NCI-H2196 (cell line): ENCODE data around the gene CAPN5.

Experiments
- DNase-seq: peaks from one replicate; lab custom pipeline; 2025; ENCODE audit not compliant: unreplicated experiment; lab: John Stamatoyannopoulos, UW

CAPN5 gene

DNA sequence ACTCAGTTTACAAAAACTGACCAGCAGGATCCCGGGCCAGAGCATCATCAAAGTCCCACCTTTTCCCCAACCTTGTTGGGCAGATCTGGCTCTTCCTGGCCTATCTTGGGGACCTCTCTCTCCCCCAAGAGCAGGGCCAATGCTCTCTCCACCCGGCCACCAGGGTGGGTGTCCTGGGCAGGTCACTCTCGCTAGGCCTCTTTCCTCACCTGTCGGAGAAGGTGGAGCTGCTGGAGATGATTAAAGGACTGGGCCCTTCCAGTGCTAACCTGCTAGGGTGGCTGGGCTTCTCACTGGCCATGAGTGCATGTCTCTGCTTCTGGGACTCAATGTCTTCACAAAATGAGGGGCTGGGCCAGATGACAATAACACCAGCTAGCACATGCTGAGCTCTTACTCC, 2.9 kb upstream of the CAPN5 start:
- DNase-seq: no peak

DNA sequence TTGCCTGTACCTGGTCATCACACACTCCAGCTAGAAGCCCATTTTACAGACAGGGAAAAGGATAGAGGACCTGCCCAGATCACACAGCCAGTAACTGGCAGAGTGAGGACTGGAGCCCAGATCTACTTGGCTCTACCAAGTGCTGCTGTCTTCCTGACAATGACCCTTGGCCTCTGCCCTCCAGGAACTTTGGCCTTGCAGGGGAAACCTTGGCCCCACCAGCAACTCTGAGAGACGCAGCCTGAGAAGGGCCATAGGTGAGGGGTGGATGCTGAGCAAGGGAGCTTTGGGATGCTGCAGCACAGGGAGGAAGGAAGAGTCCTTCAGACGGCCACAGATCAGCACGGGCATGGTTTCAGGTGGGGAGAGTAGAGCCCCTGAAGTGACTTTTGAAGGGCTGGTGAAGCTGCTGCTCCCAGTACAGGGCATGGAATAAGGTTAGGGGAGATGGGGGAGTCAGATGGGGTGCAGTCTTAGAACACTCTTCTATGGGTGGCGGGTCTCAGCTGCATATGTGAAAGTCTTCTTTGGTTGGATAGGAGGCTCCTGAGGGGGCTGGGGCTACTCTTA, 2.0 kb upstream of the CAPN5 start:
- no peak for DNase-seq

DNA sequence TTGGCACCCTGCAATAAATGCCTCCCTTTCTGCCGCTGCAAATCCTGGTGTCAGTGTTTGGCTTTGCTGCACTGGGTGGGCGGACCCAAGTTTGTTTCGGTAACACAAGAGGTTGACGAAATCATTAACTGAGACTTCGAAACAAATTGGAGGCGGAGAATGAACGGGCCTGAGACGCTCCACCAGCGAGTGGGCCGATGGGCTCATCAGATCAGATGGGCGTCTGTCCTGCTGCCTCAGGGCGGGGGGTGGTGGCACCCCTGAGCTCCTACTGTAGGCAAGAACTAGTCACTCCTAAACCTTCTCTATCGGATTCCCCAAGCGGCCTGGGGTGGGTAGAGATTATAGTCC, 918 bp upstream of the CAPN5 start:
- DNase-seq: no peak

DNA sequence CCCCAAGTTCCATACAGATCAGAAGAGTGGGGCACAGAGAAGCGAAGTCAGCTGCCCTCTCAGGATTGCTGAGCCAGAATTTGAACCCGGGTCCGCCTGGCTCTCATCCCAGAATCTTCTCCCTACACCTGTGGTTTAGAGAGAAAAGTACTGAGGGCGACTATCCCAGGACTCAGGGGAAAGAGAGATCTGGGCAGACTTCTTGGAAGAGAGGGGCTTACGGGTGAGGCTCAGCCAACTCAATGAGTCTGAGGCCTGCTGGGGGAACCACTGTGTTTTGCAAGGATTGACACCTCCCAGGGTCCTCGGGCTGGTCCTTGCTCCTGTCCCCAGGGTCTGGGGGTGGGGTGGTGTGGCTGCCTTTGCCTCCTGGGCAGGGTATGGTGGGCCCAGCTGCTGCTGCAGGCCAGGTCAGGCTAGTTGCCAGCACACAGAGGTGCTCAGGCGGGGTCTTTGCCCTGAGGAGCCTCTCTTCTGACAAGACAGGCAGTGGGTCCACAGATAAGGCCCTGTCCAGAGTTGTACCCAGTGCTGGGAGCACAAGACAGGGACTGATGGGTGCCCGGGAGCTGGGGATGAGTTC, 1.2 kb downstream of the CAPN5 start:
- no peak for DNase-seq

DNA sequence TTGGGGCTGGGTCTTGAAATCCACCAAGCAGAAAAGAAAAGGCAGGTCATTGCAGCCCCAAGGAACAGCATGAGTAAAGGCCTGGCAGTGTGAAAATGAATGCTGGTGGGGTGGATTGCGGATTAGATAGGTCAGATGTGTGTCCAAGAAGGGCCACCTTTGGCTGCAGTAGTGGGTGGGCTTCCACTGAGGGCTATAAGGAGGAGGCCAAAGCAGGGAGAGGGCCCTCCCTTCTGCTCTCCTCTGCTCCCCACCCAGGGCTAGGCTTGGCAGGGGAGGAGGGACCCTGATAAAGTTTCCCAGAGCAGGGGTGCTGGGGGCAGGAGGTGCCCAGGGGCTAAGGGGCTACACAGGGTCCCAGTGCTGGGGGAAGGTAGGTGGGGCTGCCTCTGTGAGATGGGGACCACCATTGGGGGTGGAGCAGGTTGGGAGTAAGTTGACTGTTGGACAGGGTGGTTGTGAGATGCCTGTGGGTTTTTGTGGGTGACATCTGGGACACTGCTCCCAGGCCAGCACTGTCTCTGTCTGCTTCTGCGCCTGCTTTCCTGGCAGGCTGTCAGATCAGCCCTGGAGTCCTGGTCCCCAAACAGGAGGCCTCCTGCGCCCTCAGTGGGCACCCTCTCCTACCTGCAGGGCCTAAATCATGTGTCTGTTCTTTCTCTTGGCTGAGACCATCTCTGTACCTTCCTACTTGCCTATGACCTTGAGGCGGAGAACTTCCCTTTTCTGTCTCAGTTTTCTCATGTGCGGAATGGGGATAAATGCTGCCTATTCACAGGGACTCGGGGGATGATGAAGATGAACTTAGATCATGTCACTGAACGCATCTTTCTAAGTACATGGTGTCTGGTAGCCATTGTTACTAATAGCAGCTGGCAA, 1.9 kb downstream of the CAPN5 start:
- DNase-seq: no peak

DNA sequence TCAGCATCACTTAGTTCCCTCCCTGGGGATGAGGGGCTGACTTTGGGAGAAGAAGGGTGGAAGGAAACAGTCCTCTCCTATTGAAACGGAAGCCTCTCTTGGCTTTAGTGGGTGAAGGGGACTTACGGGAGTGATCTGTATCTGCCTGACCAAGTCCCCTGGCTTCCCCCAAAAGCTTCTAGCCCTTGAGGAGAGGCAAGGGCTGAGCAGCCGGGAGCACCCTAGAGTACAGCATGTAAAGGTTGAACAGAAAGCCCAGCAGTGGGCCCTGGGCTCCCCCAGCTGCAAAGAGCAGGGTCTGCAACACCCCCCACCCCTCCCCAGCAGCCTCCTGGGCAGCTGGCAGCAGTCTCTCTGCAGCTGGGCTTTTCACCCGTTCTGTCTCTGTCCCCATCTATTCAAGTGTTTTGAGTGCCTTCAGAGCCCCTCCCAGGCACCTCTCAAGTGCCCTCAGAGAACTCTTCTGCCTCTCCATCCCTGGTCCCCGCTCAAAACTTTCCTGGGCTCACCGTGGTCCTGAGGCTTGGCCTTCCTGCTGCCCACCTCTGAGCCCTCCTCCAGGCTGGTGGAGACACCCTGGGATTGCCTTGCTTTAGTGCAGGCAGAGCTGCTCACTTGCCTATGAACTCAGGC, 2.7 kb downstream of the CAPN5 start:
- no peak for DNase-seq

DNA sequence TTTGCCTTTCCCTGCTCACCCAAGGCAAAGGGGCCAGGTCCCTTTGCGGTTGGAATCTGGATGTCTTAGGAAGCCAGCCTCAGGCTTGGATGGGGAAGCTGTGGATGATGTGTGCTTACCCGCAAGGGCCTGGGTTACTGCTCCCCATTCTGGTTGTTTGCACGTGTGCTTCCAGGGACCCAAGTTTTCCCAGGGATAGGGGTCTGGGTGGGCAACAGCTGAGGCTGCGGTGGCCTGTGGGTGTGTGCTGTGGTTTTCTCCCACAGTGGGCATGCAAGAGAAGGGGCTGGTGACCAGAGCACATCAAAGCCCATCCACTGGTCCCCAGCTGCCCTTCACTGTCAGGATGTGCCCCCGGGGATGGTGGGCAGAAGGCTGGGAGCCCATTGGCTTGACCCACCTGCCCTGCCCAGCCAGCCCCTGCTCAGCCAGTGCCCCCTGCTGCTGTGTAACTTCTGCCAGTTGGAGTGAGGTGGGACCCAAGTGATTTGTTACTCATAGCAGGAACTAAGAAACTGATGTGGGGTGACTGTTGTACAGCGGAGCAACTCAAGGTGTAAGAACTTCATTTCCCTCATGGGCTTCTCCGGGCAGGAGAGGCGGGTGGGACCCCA, 3.3 kb downstream of the CAPN5 start:
- DNase-seq: no peak

DNA sequence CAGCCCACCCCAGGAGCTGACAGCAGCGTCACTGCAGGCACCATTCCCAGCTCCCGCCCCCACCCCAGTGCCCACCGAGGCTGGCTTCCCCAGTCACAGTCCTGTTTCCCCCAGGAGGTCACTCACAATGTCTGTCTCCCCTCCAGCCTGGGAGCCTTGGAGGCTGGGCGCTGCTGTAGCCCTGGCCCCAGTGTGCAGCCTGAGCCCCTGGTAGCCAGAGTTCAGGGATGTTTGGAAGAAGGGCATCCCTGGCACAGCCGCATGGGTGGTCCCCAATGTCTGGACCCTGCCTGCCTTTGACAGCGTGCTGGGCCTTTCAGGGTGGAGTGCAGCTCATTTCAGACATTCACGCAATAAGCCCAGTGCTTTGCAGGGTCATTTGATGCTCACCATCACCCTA, 4.3 kb downstream of the CAPN5 start:
- no peak for DNase-seq

DNA sequence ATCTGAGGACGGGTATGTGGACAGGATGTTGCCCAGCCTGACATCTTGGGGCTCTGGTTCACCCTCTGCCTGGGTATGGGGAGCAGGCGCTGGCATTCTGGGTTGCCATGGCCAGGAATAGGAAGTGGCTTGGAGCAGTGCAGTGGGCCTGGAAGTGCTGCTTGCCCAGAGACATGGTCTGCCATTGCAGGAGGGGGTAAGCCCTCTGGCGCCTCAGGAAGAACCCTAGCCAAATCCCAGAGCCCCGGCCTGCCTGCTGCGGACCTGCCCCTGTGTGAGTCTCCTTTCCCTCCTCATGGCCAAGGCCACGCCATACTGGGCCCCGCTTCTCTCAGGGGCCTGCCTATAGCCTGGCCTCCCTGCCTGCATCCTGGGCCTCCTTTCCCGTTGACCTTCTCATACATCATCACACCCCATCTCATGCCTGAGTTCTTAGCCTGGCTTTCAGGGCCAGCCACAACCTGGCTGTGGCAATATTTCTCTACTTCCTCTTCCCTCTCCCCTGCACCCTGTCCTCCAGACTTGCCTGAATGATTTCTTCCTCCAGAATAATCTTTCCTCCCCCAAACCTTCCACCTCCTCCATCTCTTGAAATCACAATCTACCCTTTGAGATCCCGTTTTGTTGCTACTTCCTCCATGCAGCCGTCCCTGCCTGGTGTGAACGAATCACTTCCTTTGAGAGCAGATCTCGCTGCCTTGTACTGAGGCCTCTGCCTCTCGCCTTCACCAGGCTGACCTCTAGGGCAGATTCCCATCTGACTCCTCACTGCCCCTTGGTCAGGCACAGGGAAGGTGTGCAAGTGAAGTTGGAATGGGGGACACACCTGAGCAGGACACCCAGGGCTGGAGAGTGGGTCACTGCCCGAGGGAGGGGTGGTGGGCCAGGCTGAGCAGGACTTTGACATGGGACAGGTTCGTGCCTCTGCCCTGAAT, 5.2 kb downstream of the CAPN5 start:
- no peak for DNase-seq

DNA sequence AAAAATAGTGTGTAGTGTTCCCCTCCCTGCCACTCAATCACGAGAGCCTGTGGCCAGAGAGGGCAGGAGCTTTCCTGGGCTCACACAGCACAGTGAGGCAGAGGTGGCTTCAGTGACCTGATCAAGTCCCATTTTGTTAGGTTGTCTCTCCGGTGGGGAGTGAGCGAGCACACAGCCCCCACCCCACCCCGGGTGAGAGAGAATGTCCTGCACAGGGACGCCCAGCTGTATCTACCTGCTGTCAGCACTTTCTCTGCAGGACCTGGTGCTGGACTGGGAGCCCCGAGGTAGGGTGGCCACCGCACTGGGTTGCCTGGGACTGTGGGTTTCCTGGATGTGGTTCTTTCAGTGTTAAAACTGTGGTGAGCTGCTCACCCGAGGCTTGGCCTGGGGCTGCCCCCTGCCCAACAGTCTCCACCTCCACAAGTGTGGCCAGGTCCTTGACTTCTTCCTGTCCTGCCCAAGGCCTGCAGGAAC, 6.1 kb downstream of the CAPN5 start:
- DNase-seq: no peak

DNA sequence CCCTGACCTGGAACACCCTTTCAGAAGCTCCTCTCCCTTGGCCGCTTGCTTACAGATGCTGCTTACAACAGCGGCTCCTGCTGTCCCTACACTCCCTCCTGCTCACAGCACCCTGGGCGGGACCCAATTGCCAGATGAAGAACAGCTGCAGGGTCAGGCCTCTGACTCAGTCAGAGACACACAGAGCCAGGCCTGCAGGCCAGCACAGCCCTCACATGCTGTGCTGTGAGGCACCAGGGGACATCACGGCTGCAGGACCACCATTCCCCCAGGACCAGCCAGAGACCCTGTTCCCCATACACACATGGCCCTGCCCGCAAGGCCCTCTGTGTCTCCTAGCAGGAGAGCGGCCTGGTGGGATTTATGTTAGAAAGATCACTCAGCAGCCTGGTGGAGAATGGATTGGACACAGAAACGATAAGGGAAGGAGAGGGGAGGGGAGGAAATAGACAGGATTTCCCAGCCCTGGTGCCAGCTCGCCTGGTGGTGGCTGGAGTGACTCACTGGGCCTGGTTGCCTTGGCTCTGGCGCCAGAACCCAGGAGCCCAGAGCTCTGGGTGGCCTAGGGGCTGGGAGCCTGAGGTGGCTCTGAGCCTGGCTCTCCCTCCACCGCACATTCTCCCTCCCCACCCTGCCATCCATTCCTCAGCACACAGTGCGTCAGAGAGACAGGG, 6.7 kb downstream of the CAPN5 start:
- DNase-seq: peak; percentile 43

DNA sequence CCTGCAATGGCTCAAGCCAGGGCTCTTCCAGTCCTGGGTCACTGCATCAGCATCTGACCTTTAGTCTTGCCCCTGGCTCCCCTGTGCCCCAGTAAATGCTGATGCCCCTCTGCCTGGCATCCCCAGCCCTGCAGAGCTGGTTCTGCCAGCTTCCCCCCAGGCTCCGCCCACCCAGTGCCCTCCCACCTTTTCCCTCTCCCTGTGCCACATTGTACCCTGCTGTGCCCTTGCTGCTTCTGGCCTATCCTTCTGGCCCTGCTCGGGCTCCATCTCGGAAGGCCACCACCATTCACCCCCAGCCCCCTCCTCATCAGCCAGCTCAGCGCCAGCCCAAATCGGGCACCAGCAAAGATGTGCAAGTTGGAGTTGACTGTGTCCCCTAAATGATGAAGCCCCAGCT, 7.4 kb downstream of the CAPN5 start:
- DNase-seq: peak; percentile 7

DNA sequence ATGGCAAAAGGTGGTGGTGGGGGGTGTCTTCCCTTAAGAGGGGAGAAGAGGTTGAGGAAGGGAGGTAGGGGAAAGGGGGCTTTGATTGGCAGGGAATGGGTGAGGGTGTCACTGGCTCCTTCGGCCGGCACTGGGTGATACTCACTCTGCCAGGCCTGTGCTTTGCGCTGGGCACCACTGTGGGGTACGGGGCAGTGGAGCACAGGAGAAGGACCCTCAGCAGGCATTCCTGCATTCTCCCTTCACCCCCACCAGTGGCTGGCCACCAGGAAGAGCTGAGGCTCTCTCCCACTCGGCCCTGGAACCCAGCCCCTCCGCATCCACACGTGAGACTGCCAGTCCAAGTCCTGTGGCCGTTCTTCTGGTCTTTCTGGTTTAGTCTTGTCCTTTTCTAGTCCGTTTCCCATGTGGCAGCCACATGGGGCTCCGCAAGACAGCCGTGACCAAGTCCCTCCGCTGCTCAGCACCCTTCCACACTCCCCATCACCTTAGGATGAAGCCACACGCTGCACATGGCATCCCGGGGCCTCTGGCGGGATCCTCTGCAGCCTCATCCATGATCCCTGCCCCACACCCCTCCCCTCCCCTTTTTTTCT, 8.0 kb downstream of the CAPN5 start:
- no peak for DNase-seq

DNA sequence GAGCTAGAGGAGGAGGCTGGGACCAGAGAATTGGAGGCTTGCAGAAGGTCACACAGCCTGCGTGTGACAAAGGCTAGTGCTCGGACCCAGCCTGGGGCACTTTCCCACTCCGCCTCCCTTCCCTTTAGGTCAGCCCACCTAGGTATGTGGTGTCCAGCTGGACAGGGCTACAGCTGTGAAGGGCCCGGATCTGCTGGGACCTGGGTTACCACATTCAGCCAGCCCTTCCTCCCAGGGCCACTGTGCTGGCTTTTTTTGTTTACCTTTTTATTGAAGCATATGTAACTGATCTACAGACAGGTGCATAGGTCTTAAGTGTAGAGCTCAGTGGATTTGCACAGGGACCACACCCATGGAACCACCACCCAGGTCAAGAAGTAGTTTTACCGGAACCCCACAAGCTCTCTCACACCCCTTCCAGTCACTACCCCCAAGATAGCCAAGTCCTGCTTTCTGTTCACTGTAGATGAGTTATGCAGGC, 8.7 kb downstream of the CAPN5 start:
- peak; percentile 52 for DNase-seq

DNA sequence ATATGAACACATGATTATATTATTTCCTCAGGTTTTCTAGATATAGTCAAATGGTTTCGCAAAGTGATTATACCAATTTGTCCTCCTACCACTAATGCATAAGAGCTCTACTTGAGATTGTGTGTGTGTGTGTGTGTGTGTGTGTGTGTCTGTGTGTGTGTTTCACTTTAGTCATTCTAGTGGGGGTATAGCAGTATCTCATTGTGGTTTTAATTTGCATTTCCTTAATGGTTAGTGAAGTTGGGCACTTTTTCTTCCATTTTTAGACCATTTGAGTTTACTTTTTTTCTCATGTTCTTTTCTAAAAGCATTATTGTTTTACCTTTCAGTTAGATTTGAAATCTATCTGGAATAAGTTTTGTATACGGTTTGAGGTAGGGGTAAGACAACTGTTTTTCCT, 12.9 kb downstream of the CAPN5 start:
- no peak for DNase-seq

DNA sequence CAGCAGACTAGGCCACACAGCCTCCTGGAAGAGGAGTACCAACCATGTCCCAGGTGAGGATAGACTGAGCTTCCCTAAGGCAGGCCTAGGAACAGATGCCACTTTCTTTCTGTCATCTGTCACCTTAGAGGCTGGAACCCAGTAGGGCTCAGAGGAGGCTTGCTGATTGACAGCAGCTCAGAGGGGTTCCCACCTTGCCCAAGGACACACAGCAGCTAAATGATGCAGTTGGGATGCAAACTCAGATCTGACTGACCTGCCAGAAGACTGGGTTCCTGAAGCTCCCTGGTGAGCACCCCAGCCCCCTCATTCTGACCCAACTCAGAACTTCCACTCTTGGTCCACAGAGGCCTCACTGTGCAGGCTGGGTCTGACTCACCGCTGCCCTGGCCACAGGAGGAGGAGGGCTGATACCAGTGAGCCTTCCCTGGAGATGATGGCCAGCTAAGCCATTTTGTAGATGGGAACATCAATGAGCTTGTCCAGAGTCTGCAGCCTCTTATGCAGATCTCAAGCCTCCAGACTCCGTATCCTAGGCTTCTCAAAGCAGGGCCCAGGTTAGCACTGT, 14.0 kb downstream of the CAPN5 start:
- no peak for DNase-seq

DNA sequence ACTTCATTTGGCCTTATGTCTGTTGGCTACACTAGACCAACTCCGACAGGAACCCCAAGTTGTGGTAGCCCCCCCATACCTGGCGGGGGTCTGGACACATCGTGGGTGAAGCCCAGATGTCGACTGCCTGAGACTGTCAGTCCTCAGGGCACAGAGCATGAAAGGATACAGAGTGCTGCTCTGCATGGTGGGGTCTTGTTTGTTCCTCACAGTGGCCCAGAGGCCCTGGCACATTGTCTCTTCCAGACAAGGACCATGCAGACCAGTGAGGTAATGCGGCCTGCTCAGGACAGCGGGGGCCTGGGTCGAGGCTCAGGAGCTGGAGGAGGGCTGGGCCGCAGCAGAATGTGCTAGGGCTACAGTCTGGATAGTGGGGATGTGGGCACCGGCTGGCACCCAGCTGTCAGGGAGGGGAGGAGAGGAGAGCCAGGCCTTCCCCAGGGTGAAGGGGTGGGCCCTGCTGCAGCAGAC, 14.6 kb downstream of the CAPN5 start:
- DNase-seq: no peak

DNA sequence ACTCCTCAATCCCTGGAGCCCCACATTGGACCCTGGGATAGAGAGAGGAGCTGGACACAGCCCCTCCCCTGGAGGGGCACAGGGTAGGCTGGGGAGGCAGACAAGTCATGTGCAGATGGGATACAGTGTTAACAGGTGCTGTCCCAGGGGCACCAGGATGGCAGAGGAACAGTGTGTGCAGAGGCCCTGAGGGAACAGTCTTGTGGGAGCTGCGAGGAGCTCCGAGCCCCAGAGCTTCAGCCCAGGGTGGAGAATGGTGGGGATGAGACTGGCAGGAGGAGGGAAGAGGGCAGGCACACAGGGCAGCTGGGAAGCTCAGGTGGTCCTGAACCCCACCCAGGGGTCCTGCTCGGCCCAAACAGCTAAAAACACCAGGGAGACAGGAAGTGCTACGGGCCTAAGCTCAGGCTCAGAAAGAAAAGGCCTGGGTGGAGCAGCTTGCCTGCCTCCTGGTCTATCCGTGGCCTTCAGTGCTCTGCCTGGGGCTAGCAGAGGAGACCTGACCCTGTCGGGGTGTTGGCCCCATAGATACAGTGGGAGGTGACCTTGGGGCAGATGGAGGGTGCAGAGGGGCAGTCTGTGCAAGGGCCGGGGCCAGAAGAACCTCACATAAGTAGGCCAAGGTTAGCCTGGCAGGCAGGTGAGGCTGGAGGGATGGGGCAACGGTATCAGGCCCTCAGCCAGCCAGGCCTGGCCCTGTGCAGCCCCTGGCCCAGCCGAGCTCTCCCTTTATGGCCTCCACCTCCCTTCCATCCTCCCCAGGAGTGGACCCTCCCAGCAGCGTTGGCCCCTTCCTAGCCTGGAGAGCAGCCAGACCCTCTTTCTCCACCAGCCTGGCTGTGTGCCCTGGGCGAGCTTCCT, 15.4 kb downstream of the CAPN5 start:
- no peak for DNase-seq
